HG02840 (cell line): Measurements from ENCODE around the gene TLR6.
"Not testable (repeated sequence)": the region's sequence is repeated elsewhere in the genome, so short reads cannot be mapped to it uniquely, and the experiment has no call there.

Experiments
- ATAC-seq: cut with Tn5 transposase; IDR thresholded peaks from one replicate; pipeline ENCODE4 v1.9.1; 2021; ENCODE audit warnings: mild to moderate bottlenecking, moderate library complexity, moderate number of reproducible peaks; ENCODE audit not compliant: unreplicated experiment, low FRiP score

TLR6 gene

DNA sequence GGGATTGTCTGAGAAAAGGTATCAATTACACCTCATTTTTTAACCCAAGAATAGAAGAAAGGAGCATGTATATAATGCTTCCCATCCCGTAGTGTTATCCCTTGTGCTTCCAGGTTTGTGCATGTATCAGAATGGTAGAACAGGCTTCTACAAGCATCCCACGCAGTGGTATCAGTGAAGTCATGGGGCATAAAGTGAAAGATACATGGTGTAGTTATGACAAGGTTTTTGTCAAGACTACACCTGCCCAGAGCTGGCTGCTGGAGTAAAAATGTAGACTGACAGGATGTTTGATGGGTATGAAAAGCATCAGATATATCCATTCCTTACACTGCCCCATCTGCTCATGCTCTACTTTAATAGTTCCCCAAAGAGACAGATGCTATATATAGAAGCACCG is 61.5 kb downstream of the TLR6 start:
- no peak for ATAC-seq

DNA sequence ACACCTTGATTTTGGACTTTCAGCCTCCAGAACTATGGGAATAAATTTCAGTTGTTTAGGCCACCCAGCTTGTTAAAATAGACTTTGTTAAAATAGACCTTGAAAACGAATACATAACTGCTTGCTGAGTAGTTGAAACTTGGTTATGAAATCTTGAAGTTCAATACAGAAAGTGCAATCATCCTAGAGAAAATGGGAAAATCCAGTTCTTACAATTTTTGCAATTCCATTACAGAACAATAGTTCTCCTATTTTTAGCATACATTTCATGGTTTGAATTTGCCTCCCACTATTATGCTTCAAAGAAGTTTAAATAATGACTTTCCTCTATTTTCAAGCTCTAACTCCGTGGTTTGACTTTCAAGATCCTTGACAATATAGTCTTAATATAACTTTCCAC is 62.6 kb downstream of the TLR6 start:
- ATAC-seq, result no peak

DNA sequence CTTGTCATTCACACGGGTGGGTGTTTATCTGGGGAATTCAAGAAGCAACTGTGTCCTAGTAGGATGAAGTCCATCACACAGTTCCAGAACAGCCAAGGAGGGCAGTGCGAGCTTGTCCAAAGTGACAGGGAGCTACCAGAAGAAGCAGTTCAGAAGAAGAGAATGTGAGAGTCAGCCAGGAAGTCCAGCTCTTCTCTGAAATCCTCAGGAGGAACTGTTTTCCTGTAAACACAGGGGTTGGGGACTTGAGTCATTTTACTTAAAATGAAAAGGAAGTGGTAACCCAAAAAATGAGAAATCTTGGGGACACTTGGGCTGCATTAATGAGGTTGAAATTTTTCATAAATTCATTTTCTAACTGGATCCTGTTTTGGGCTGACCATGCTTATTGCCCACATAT is 65.6 kb downstream of the TLR6 start:
- no peak for ATAC-seq

DNA sequence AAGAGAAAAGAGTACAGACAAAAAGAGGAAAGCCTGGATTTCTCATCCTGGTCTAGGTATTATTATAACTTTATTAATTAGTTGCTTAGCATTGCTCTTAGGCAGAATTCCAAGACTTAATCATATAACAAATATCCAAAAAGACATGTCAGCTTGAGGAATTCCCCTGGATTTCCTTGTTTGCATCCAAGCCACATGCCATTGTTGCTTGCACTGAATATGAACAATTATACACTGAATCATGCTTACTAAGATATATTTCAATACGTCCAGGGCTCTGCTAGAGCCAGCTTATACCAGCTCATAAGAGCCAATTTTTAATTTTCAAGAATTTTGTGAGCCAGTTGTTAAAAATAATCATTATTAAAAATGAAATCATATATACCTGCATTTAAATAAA is 68.3 kb downstream of the TLR6 start:
- ATAC-seq, result no peak

DNA sequence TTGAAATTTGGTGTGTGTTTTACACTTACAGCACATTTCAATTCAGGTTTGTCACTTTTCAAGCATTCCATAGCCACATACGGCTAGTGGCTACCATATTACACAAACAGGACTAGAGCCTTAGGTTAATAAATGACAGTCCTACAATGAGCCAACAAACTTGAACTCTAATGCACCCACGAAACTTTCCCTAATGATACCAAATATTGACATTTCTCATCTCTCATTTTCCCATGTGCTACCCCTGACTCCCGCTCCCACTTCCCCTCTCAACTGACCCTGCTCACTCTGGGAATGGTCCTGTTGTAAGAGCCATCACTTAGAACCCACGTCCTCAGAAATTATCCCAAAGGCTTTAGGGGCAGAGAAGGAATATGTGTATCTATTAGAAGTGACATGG is 68.9 kb downstream of the TLR6 start:
- ATAC-seq, result no peak

DNA sequence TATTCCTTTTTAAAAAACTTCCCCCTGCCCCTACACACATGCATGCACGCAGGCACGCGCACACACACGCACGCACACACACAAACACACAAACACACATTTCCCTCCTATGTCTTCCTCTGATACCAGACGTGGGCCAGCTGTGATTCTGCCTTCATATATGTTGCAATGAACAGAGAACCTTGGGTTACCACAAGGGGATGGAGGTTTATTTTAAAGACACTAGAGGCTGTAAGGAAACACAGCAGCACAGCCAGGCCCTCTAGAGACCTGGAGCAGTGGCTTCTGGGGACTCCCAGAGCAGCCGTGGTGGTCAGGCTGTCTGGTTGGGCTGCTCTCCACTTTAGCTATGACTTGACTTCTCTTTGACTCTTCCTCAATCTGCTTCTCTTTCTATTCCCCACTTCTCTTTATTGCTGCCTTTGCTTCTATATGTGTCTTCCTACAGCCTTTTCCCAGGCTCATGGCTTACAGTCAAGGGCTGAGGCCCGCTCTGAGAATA is 70.7 kb downstream of the TLR6 start:
- no peak for ATAC-seq

DNA sequence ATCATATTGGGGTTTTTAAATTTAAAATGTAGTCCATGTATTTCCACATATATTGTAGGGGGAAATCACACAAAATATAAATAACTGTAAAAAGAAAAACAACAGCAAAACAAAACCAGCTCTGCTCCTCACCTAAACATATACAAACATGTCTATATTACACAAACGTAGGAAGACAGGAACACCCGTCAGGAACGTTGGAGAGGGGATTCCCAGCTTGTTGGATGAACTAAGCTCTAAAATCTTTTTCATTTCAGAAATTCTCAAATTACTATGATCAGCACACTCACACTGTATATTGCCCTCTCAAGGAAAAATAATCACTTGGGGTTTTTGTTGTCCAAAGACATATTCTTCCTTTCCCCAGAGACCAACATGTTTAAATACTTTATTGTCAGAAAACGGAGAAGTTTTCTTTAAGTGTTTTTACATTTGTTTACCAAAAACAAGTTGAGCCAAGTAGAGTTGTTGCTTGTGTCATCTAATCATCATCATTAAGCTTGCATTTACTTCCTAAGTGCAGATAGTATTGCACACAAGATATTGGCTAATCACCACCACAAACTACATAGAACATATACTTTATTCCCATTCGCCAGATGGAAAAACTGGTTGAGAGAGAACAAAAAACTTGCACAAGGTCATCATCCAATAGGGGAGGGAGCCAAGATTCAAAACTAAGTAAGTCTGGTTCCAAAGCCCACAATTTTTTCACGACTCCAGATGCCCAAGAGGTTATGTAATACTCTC is 71.4 kb downstream of the TLR6 start:
- ATAC-seq, result no peak

DNA sequence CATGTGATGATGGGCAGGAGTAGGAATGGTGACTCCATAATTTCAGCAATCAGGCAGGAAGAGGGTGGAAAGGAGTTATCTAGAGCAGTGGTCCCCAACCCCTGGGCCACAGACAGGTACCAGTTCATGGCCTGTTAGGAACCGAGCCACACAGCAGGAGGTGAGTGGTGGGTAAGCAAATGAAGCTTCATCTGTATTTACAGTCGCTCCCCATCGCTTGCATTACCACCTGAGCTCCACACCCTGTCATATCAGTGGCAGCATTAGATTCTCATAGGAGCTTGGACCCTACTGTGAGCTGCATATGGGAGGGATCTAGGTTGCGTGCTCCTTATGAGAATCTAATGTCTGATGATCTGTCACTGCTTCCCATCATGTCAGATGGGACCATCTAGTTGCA is 72.5 kb downstream of the TLR6 start:
- no peak for ATAC-seq

DNA sequence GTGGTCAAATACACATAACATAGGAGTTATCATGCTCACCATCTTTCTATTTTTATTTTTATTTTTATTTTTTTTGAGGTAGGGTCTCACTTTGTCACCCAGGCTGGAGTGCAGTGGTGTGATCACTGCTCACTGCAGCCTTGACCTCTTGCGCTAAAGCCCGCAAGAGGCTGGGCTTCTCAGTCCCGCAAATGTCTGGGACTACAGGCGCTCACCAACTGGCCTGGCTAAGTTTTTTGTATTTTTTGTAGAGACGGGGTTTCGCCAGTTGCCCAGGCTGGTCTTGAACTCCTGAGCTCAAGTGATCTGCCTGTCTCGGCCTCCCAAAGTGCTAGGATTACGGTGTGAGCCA is 73.5 kb downstream of the TLR6 start:
- ATAC-seq, result no peak

DNA sequence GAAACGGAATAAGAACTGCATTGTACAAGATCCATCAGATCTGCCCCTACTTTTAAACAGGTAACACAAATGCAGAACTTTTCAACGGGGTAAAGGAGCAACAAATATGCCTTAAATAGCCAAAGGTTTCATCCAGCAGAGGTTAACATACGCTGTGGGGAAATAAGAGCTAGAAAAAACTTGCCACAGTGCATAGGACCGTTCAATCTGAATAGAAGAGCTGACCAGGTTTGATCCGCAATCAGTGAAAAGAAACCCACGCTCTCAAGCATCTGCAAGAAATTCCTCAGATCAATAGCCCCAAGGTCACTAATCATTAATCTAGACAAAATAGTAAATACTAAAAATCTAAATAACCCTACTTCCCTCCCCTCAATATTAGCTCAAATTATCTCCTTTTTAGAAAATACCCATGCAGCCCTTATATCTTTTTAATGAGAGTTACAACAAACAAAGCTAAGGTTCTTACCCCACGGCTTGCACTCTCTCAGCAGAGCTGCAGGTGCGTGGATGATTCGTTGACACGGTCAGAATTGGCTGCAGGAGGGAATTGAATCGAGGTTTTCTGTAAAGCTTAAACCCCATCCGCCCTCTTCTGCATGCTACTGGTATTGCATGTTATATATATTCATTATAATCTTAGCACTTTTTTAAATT is 74.0 kb downstream of the TLR6 start, which contains the start of gene TLR10:
Gene TLR10 (minus strand): TSS at position 539 of the 657 bp plus-strand sequence. CDS start 7,400 bp downstream, outside the sequence.
- peak; percentile 76 for ATAC-seq

DNA sequence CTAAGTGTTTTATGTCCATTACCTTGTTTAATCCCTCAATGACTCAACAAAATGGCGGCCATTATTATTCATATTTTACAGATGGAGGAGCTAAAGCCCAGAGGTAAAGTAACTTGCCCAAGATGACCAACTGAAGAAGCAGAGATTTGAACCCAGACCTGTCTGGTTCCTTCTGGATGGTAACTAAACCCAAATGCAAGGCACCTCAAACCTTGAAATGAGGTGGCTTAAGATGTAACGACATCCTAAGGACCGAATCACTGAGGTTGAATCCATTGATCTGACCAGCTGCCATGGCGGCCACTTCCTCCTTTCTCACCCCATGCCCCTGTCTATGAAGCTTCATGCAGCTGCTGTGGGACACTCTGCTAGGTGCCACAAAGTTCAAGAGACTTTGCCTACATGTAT is 74.8 kb downstream of the TLR6 start:
- ATAC-seq, result no peak

DNA sequence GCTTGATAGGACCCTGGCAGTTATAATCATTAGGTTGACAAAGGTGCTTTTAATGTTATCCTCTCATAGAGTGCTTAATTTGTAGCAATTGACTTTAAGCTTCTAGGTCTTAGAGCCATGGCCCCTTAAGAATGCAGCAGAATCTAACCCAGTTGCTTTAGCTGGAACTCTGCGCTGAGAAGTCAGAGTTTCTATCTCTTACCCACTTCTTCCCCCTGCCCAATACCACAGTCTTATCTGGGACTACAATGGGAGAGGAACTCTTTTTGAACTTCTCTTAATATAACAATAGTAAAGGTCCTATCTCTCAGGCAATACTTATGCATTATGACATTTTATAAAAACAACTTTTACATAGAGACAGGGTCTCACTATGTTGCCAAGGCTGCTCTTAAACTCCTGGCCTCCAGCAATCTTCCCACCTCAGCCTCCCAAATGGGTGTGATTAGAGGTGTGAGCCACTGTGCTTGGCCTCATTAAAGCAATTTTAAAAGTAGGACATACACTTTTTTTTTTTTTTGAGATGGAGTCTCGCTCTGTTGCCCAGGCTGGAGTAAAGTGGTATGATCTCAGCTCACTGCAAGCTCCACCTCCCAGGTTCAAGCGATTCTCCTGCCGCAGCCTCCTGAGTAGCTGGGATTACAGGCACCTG is 75.7 kb downstream of the TLR6 start:
- ATAC-seq, result no peak

DNA sequence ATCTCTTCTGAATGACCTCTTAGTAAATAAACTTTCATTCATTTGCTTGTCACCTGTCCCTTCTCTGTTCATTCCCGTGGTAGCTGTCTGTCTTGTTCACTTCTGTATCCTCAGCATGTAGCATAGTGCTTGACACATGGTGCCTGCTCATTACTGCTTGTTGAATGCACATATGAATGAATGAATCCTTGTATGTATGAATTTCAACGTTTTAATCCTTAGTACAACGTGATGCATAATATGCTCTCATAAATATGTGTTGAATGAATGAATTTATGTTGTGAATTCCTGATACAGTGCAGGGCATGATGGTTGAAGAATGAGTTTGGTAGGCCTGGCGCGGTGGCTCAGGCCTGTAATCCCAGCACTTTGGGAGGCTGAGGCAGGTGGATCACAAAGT is 76.8 kb downstream of the TLR6 start:
- ATAC-seq, result no peak

DNA sequence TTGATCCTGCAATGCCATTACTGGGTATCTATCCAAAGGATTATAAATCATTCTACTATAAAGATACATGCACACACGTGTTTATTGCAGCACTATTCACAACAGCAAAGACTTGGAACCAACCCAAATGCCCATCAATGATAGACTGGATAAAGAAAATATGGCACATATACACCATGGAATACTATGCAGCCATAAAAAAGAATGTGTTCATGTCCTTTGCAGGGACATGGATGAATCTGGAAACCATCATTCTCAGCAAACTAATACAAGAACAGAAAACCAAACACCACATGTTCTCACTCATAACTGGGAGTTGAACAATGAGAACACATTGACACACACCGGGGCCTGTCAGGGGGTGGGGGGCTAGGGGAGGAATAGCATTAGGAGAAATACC is 78.7 kb downstream of the TLR6 start:
- not testable (repeated sequence) for ATAC-seq

DNA sequence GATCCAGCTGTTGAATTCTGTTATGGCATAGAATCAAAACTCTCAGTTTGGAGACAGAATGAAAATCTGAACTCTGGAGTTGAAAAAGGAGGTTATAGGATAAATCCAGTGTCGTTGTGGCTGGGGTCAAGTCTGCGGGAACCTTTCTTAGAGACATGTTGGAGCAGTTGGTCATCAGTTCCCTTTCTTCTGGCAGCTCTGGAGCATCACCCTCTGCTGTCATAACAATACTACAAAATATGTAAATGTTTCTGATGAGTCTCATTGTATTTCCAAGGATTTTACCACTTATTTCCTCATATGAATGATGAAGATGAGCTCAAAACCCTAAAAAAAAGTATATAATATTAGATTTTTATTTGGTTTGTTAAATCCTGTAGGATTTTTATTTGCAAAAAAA is 81.3 kb downstream of the TLR6 start:
- ATAC-seq, result no peak

DNA sequence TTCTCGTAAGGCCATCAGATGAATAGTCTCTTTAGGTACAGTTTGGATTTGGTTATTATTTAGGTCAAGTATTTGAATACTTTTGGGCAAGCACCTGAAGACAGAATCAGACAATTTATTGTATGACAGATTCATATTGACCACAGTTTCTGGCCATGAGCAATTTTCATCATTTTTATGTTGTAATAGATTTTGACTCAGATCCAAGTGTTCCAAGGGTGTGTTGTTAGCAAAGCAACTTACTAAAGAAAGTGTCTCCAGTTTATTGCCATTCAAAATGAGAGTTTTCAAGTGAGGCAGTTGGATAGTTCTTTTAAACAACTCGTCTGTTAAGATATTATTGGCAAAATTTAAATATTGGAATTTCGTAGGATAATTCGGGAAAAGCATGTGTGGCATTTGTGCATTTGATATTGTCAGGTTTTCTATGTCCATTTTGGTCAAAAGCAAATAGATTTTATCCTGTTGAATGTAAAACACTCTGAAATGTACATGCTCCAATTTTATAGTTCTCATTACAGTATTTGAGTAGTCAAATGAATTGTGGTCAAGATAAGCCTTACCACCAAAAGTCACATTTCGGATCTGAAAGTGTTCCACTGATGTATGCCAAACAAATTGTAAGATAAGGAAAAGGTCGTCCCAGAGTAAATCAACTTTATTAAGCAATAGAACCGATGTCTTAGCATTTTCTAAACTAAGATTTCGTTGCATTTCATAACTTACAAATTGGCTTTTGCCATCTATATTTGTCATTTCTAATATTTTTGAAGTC is 82.2 kb downstream of the TLR6 start:
- ATAC-seq, result no peak
